ENCODE data around the gene CPA3. TPM values are rescaled to one million over a fixed set of nuclear protein-coding genes. Genes with fewer than 3 reads are reported as not detected.

CPA3 gene
- total and polyA plus RNA-seq, 2 donors (not counting 1 experiment from before 2014, with no cell fraction given): not detected

DNA sequence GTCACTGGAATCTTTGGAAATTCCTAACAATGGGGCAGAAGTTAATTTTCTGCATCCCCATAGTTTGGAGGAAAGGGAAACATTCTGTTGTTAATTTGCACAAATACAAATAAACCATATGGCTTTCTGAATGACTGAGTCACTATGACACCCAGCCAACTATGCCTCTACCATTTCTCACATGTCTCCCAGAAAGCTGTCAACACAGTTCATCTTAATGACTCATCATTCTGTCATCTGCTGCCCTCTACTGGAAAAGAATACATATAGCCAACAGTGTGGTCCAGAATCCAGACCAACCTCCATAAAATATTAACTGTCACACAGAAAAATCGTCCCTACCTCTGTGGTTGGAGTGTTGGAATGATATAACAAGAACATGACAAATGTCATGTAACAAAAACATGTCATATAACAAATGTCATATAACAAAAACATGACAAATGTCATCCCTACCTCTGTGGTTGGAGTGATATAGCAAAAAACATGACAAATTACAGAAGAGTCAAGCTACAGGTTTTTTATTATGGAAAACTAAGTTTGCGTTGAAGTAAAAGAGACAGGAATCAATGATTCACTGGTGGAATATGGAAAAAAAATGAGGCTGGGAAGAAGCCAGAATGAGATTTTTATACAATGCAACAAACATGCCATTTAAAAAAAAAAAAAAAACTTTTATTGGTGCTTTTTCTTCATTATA lies 78.6 kb downstream of the CPA3 start:
- Histone ChIP-seq H3K9me3 (ENCODE audit: control extremely low read depth in 1 of 3, control insufficient read depth in 2 of 3, insufficient read depth in 1 of 3, low read length in 2 of 3) (no peaks in the 10 kb centered on the region), H3K36me3 (replicated peaks in 1 of 2; ENCODE audit: control extremely low read depth in 1 of 2, control insufficient read depth in 1 of 2, extremely low read depth in 1 of 2, insufficient read depth in 2 of 2, low read length in 1 of 2) (no peaks in the 10 kb centered on the region), H3K9ac (ENCODE audit: low read length) (no peak overlapping the region), H3K4me1 (ENCODE audit: control insufficient read depth in 2 of 2, insufficient read depth in 2 of 2, low read length in 2 of 2) (no peaks in the 10 kb centered on the region), H3K4me2 (replicated peaks; ENCODE audit: low read depth, low read length, poor library complexity, severe bottlenecking) (no peak overlapping the region), H3K79me2 (ENCODE audit: control insufficient read depth, insufficient read depth, low read length) (no peaks in the 10 kb centered on the region), H3K27ac (ENCODE audit: low read length in 2 of 2) (no peak overlapping the region), H4K20me1 (ENCODE audit: control insufficient read depth, insufficient read depth, low read length, poor library complexity, severe bottlenecking) (no peaks in the 10 kb centered on the region), H3K27me3 (replicated peaks in 1 of 4; ENCODE audit: control extremely low read depth in 1 of 4, control insufficient read depth in 3 of 4, insufficient read depth in 4 of 4, low read length in 3 of 4) (no peaks in the 10 kb centered on the region), H2AFZ (ENCODE audit: insufficient read depth, low read depth, low read length, poor library complexity, severe bottlenecking) (no peak overlapping the region), H3K4me3 (ENCODE audit: control extremely low read depth in 1 of 5, extremely low read depth in 1 of 5, insufficient read depth in 1 of 5, low read depth in 2 of 5, low read length in 4 of 5) (no peak overlapping the region)
- no peak overlapping the region for H3K4me3 Mint-ChIP-seq
- intact Hi-C loops (cut with micrococcal nuclease): loop anchor here (1.0 kb wide), 1 partner anchor 82 kb away; no protein-coding TSS in a partner anchor
- H3K9me3 Mint-ChIP-seq (ENCODE audit: insufficient read depth): no peaks in the 10 kb centered on the region
- ChIA-PET POLR2A (no interaction called here), CTCF (interaction anchor here (0.6 to 6.1 kb wide), 8 partner anchors 10 to 636 kb away, joined by 3 to 40 read pairs (median 5); no protein-coding TSS in a partner anchor)
- H3K27ac Mint-ChIP-seq: no peak overlapping the region
- ATAC-seq (ENCODE audit: low read depth): peak; percentile 73
- DNase-seq: peak; percentile 39
- no CpG with 5 or more reads among the region's 2 CpGs for WGBS (ENCODE audit: insufficient coverage)
- H3K27me3 Mint-ChIP-seq: peaks cover 15% of the 10 kb centered on the region
- no peaks in the 10 kb centered on the region for H3K4me1 Mint-ChIP-seq
- TF ChIP-seq EZH2 (IDR thresholded peaks at IDR 0.05; ENCODE audit: borderline replicate concordance, insufficient read depth, low read depth, low read length, poor library complexity, severe bottlenecking): no peak
- TF ChIP-seq, protein P1, sequence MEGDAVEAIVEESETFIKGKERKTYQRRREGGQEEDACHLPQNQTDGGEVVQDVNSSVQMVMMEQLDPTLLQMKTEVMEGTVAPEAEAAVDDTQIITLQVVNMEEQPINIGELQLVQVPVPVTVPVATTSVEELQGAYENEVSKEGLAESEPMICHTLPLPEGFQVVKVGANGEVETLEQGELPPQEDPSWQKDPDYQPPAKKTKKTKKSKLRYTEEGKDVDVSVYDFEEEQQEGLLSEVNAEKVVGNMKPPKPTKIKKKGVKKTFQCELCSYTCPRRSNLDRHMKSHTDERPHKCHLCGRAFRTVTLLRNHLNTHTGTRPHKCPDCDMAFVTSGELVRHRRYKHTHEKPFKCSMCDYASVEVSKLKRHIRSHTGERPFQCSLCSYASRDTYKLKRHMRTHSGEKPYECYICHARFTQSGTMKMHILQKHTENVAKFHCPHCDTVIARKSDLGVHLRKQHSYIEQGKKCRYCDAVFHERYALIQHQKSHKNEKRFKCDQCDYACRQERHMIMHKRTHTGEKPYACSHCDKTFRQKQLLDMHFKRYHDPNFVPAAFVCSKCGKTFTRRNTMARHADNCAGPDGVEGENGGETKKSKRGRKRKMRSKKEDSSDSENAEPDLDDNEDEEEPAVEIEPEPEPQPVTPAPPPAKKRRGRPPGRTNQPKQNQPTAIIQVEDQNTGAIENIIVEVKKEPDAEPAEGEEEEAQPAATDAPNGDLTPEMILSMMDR (IDR thresholded peaks at IDR 0.05): peak; percentile 70

DNA sequence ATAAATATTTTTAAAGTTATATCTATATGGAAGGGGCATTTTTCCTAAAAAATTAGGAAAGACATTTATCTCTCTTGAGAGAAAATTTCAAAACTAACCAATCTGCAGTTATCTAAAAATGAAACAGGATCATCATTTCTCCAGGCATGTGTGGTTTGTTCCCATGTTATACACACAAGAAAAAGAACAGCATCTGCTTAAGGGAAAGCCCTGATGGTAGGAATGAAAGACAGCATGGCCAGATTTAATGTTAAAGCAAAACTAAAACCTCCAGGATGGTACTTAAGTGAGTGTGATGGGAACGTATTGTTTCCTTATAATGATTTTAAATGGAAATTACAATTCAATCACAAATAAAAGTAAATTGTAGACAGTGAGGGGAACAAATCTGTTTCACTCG lies 80.0 kb downstream of the CPA3 start:
- Mint-ChIP-seq H3K4me3 (no peak overlapping the region), H3K4me1 (no peaks in the 10 kb centered on the region), H3K27me3 (peaks cover 14% of the 10 kb centered on the region), H3K27ac (no peak overlapping the region), H3K9me3 (ENCODE audit: insufficient read depth) (no peaks in the 10 kb centered on the region)
- Histone ChIP-seq H3K4me1 (ENCODE audit: control insufficient read depth in 2 of 2, insufficient read depth in 2 of 2, low read length in 2 of 2) (no peaks in the 10 kb centered on the region), H3K4me3 (ENCODE audit: control extremely low read depth in 1 of 5, extremely low read depth in 1 of 5, insufficient read depth in 1 of 5, low read depth in 2 of 5, low read length in 4 of 5) (no peak overlapping the region), H2AFZ (ENCODE audit: insufficient read depth, low read depth, low read length, poor library complexity, severe bottlenecking) (no peak overlapping the region), H3K36me3 (replicated peaks in 1 of 2; ENCODE audit: control extremely low read depth in 1 of 2, control insufficient read depth in 1 of 2, extremely low read depth in 1 of 2, insufficient read depth in 2 of 2, low read length in 1 of 2) (no peaks in the 10 kb centered on the region), H3K4me2 (replicated peaks; ENCODE audit: low read depth, low read length, poor library complexity, severe bottlenecking) (no peak overlapping the region), H3K9me3 (ENCODE audit: control extremely low read depth in 1 of 3, control insufficient read depth in 2 of 3, insufficient read depth in 1 of 3, low read length in 2 of 3) (no peaks in the 10 kb centered on the region), H3K27me3 (replicated peaks in 1 of 4; ENCODE audit: control extremely low read depth in 1 of 4, control insufficient read depth in 3 of 4, insufficient read depth in 4 of 4, low read length in 3 of 4) (no peaks in the 10 kb centered on the region), H3K9ac (ENCODE audit: low read length) (no peak overlapping the region), H3K27ac (ENCODE audit: low read length in 2 of 2) (no peak overlapping the region), H3K79me2 (ENCODE audit: control insufficient read depth, insufficient read depth, low read length) (no peaks in the 10 kb centered on the region), H4K20me1 (ENCODE audit: control insufficient read depth, insufficient read depth, low read length, poor library complexity, severe bottlenecking) (no peaks in the 10 kb centered on the region)
- intact Hi-C loops (cut with micrococcal nuclease): no loop called here
- 100% methylated on average over 1 of the region's 2 CpGs for WGBS (ENCODE audit: insufficient coverage)
- no peak for ATAC-seq (ENCODE audit: low read depth)
- POLR2A ChIA-PET: no interaction called here
- TF ChIP-seq, protein P1 (IDR thresholded peaks at IDR 0.05): no peak
- no peak for TF ChIP-seq EZH2 (IDR thresholded peaks at IDR 0.05; ENCODE audit: borderline replicate concordance, insufficient read depth, low read depth, low read length, poor library complexity, severe bottlenecking)
- CTCF ChIA-PET: interaction anchor here (0.8 to 6.1 kb wide), 4 partner anchors 9 to 83 kb away, joined by 3 to 40 read pairs (median 15); no protein-coding TSS in a partner anchor
- no peak for DNase-seq
